Tibial nerve (tissue), 4 donors: ENCODE results near the gene SIK2.

Experiments used
- CTCF ChIP-seq, 5 experiments: fragments of 200-600 bp in 3 of 5; fragments of 450-650 bp in 2 of 5; sonication (generic) in 3 of 5; IDR thresholded peaks; one replicate each; pipeline ENCODE4 v1.5.1; 2016 to 2019; ENCODE audit warnings: antibody characterized with exemption in 5 of 5, mild to moderate bottlenecking in 3 of 5, moderate library complexity in 2 of 5
- EP300 ChIP-seq, 2 donors: sonication (generic); formaldehyde crosslinking; IDR thresholded peaks; one replicate each; pipeline ENCODE4 v1.6.1; 2017; ENCODE audit warnings: antibody characterized with exemption in 2 of 2, mild to moderate bottlenecking in 1 of 2
- POLR2A ChIP-seq, 2 donors: fragments of 450-650 bp; IDR thresholded peaks; one replicate each; pipeline ENCODE4 v1.6.1; 2017; ENCODE audit warnings: antibody characterized with exemption in 2 of 2, mild to moderate bottlenecking in 2 of 2, moderate library complexity in 2 of 2

- TF ChIP-seq CTCF (IDR thresholded peaks at IDR 0.05) (peak; percentile 48 to 70 (median 69)), POLR2A (IDR thresholded peaks at IDR 0.05) (no peak), EP300 (IDR thresholded peaks at IDR 0.05) (no peak)
Observed at GRCh38 chr11:111604392-111605009, 2.3 kb downstream of the SIK2 start.
